Naive thymus-derived CD8-positive, alpha-beta T cell (primary cell): ENCODE data around the gene TP53TG5. TPM values are rescaled to one million over a fixed set of nuclear protein-coding genes. Genes with fewer than 3 reads are reported as not detected.

Experiments used
- ATAC-seq, 2 donors: fragments of 150-1000 bp; cut with Tn5 transposase in 1 of 2; sonication (Bioruptor Pico), chemical (Tn5 transposase) in 1 of 2; 1 replicate in 1 of 2; 2 replicates in 1 of 2; pipeline ENCODE4 v1.10.0; 2021; ENCODE audit warnings: mild to moderate bottlenecking in 2 of 2, moderate library complexity in 2 of 2
- POLR2A ChIA-PET: fragments of 350-600 bp; sonication (Branson Sonifier 250); formaldehyde crosslinking; loops from one replicate; lab custom pipeline; 2021; ENCODE audit warnings: antibody characterized with exemption; lab: Charles Lee
- DNase-seq, 10 donors: peaks; one replicate each; pipeline versions ENCODE4 v3.0.0 to v3.0.0-alpha.2; 2020 to 2022
- H3K27ac Mint-ChIP-seq, 10 donors: one replicate each; pipeline ENCODE4 v1.8.0; 2020 to 2022; ENCODE audit warnings: mild to moderate bottlenecking in 10 of 10, mixed read lengths in 10 of 10, moderate library complexity in 4 of 10, inconsistent platforms in 1 of 10
- H3K27me3 Mint-ChIP-seq, 5 donors: one replicate each; pipeline ENCODE4 v1.8.0; 2021 to 2022; ENCODE audit warnings: mixed read lengths in 5 of 5
- H3K36me3 Mint-ChIP-seq, 3 donors: one replicate each; pipeline ENCODE4 v1.8.0; 2020 to 2022; ENCODE audit warnings: mixed read lengths in 3 of 3, mild to moderate bottlenecking in 2 of 3, inconsistent platforms in 1 of 3
- H3K4me1 Mint-ChIP-seq, 4 donors: one replicate each; pipeline ENCODE4 v1.8.0; 2021 to 2022; ENCODE audit warnings: mixed read lengths in 4 of 4
- H3K4me3 Mint-ChIP-seq, 10 donors: one replicate each; pipeline ENCODE4 v1.8.0; 2020 to 2022; ENCODE audit warnings: mild to moderate bottlenecking in 10 of 10, mixed read lengths in 10 of 10, moderate library complexity in 6 of 10, inconsistent platforms in 1 of 10
- H3K9me3 Mint-ChIP-seq, 9 donors: one replicate each; pipeline ENCODE4 v1.8.0; 2020 to 2022; ENCODE audit warnings: mixed read lengths in 9 of 9, mild to moderate bottlenecking in 3 of 9, inconsistent platforms in 1 of 9, moderate library complexity in 1 of 9
- polyA plus RNA-seq, 3 donors: library from polyadenylated mRNA; unstranded; fragments of 300-500 nt; fragmentation: Illumina TruSeq; gene quantifications; one replicate each; pipeline ENCODE4 v1.2.3, GENCODE V29; 2021
- total RNA-seq, 8 experiments: library from RNA in 2 of 8; stranded (reverse) in 2 of 8; gene quantifications; one replicate each; pipeline ENCODE4 v1.2.3 and lab custom pipeline; 2021 to 2026

Gene TP53TG5
- total and polyA plus RNA-seq, 5 experiments from 2014 or later, result 0.42 to 0.55 (median 0.47) TPM; not detected in 2

- Mint-ChIP-seq H3K36me3 (peaks cover 0 to 16% (median 4%) of the 10 kb centered on the region in 3 donors), H3K27me3 (no peaks in the 10 kb centered on the region), H3K4me1 (peaks cover 10 to 46% (median 39%) of the 10 kb centered on the region in 4 donors), H3K27ac (peak overlapping the region; percentile 79 to 98 (median 96)), H3K9me3 (no peaks in the 10 kb centered on the region), H3K4me3 (peak overlapping the region; percentile 86 to 96 (median 90))
- ATAC-seq, result peak; percentile 89 to 90
- POLR2A ChIA-PET, result interaction anchor here (0.7 to 5.5 kb wide), 9 partner anchors 10 to 598 kb away, joined by 3 to 95 read pairs (median 11); partner anchors contain the start of genes PIGT, SYS1 and ZNF335
- DNase-seq, result peak; percentile 83 to 94 (median 88)
Measured at GRCh38 chr20:45373353-45374100, 4.6 kb downstream of the TP53TG5 start.

DNA sequence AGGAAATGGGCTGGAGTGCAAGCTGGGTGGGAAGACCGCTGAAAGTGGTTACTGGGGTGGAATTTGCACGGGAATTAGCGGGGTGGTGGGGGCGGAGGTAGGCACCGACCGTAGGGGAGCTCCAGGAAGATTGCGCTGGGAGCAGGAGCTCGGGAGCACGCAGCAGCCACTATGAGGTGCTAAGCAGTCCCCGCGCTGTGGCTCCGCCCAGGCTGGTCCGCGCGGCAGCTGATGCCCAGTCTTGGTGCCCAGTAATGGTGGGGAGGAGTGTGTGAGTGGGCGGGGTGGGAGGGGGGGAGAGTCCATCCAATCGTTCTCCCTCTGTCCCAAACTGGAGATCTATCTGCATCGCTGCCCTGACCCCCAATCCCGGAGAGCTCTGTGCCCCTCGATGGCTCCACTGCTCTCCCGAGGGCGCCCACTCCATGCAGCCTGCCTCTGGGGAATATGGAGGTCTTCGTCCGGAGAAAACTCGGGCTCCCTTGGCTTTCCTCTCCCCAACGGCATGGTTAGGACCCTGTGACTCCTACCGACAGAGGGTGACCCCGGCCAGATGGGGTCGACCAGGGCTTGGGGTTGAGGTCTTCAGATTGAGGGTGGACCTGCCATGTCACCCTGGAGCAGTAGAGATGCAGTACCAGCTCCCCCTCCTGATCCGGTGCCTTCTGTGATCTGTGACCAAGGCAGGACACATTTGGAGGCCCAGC is 5.3 kb downstream of the TP53TG5 start:
- Mint-ChIP-seq H3K36me3 (peaks cover 0 to 24% (median 7%) of the 10 kb centered on the region in 3 donors), H3K4me3 (peak overlapping the region; percentile 86 to 96 (median 90)), H3K27me3 (no peaks in the 10 kb centered on the region), H3K4me1 (peaks cover 17 to 54% (median 47%) of the 10 kb centered on the region in 4 donors), H3K9me3 (no peaks in the 10 kb centered on the region), H3K27ac (peak overlapping the region; percentile 79 to 98 (median 96))
- ATAC-seq (no peak), DNase-seq (peak in 1 of 10 donors; percentile 4)
- POLR2A ChIA-PET, result interaction anchor here (0.7 to 5.5 kb wide), 7 partner anchors 9 to 599 kb away, joined by 5 to 95 read pairs (median 28); partner anchors contain the start of genes PIGT, SYS1 and ZNF335

- peak overlapping the region in 9 of 10 donors; percentile 20 to 85 (median 65) for H3K27ac Mint-ChIP-seq
- peaks cover 18 to 59% (median 52%) of the 10 kb centered on the region in 4 donors for H3K4me1 Mint-ChIP-seq
- ATAC-seq (no peak), DNase-seq (no peak)
- peak overlapping the region; percentile 40 to 86 (median 68) for H3K4me3 Mint-ChIP-seq
- H3K9me3 Mint-ChIP-seq, result no peaks in the 10 kb centered on the region
- POLR2A ChIA-PET, result interaction anchor here (3.3 to 5.5 kb wide), 4 partner anchors 9 to 65 kb away, joined by 28 to 95 read pairs (median 40); partner anchors contain the start of genes PIGT and SYS1
- no peaks in the 10 kb centered on the region for H3K27me3 Mint-ChIP-seq
- peaks cover 0 to 29% (median 7%) of the 10 kb centered on the region in 3 donors for H3K36me3 Mint-ChIP-seq
Measured at GRCh38 chr20:45372241-45372640, 5.9 kb downstream of the TP53TG5 start.

DNA sequence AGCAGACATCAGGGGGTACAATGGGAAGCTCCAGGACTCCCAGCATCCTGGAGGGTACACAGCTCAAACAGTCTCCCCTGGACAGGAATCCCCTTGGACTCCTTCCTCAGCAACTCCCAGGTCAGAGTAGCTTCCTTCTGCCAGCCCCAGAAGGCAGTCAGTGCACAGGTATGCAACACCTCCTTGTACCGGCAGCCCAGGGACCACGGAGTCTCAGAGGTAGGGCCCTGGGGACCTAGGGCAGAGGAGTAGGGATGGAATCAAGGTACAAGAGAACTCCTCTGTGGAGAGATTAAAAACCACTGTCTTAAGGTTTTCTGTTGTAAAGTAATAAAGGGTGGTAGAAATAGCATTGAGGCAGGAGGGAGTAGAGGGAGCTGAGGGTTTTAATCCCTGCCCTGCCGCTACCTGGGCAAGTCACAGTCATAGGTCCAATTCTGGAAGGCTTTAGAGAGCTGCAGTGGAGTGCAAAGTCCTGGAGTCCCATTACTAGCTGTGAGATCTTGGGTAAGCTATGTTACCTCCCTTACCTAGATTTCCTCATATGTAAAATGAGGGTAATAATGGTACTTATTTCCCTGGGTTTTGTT is 7.5 kb downstream of the TP53TG5 start:
- H3K9me3 Mint-ChIP-seq, result no peaks in the 10 kb centered on the region
- peaks cover 22 to 71% (median 64%) of the 10 kb centered on the region in 4 donors for H3K4me1 Mint-ChIP-seq
- POLR2A ChIA-PET, result interaction anchor here (1.7 to 5.5 kb wide), 3 partner anchors 7 to 65 kb away, joined by 7 to 95 read pairs (median 16); partner anchors contain the start of genes PIGT and SYS1
- no peak for DNase-seq
- ATAC-seq, result no peak
- H3K36me3 Mint-ChIP-seq, result peaks cover 0 to 39% (median 6%) of the 10 kb centered on the region in 3 donors
- H3K27ac Mint-ChIP-seq, result peak overlapping the region in 9 of 10 donors; percentile 16 to 68 (median 43)
- peak overlapping the region in 5 of 10 donors; percentile 10 to 43 (median 34) for H3K4me3 Mint-ChIP-seq
- H3K27me3 Mint-ChIP-seq, result no peaks in the 10 kb centered on the region

DNA sequence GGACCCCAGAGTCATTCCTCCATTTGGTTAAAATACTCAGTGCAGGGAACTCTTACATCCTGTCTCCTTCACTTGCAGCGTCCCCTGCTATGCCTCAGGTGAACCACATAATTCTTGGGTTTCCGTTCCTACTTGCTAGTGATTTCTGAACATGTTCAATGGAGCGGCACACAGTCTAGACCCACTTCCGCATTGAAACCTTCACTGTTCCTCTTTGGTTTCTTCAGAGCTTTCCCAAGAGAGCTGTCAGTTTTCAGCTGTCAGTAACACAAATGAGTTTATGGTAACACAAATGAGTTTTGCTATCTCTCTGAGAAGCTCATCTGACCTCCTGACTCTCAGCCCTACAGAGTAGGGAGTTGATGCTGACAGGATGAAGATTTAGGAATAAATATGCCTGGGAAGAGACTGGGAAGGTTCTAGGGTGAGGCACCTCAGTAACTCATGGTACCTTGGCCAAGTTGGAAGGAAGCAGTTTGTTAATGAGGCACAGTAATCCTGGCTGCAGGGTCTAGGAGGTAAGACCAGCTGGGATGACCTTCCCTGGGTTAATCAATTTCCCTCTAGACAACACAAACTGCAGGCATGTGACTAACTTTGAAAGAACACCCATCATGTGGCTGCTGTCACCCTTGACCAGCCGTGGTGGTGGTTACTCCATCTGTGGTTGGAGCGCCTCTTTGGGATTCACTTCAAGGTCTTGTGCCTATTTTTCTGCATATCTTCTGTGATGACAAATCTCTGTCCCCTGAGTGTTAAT is 9.7 kb downstream of the TP53TG5 start:
- DNase-seq, result peak in 7 of 10 donors; percentile 19 to 57 (median 38)
- POLR2A ChIA-PET, result interaction anchor here (0.8 to 3.3 kb wide), 3 partner anchors 39 to 68 kb away, joined by 3 to 16 read pairs (median 7); partner anchors contain the start of gene PIGT
- peaks cover 30 to 80% (median 75%) of the 10 kb centered on the region in 4 donors for H3K4me1 Mint-ChIP-seq
- peak overlapping the region in 9 of 10 donors; percentile 75 to 91 (median 83) for H3K27ac Mint-ChIP-seq
- peaks cover 0 to 44% (median 3%) of the 10 kb centered on the region in 3 donors for H3K36me3 Mint-ChIP-seq
- peak overlapping the region; percentile 28 to 80 (median 70) for H3K4me3 Mint-ChIP-seq
- H3K9me3 Mint-ChIP-seq, result no peaks in the 10 kb centered on the region
- ATAC-seq, result peak; percentile 49 to 60
- H3K27me3 Mint-ChIP-seq, result no peaks in the 10 kb centered on the region

DNA sequence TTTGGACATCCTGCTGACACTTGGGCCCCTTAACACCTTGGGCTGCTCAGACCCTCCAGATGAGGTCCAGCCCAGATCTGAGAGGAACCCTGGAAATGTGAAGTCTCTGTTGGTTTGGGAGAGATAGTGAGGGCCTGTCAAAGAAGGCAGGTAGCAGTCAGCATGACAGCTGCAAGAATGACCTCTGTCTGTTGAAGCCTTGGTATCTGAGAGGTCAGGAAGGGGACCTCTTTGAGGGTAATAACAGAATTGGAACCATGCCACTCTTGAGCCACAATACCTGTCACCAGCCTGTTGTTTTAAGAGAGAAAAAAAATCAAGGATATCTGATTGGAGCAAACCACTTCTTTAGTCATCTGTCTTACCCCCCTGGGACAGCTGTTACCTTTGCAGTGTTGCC is 11.0 kb downstream of the TP53TG5 start:
- DNase-seq (no peak), ATAC-seq (no peak)
- Mint-ChIP-seq H3K27me3 (no peaks in the 10 kb centered on the region), H3K36me3 (peaks cover 0 to 44% (median 3%) of the 10 kb centered on the region in 3 donors), H3K27ac (peak overlapping the region in 8 of 10 donors; percentile 74 to 91 (median 82)), H3K4me1 (peaks cover 33 to 79% (median 71%) of the 10 kb centered on the region in 4 donors), H3K9me3 (no peaks in the 10 kb centered on the region), H3K4me3 (peak overlapping the region in 3 of 10 donors; percentile 18 to 22 (median 20))
- POLR2A ChIA-PET, result interaction anchor here (2.0 kb wide), 1 partner anchor 49 kb away, joined by 7 read pairs; the partner anchor contains the start of gene PIGT

GRCh38 chr20:45366631-45367030 is 11.5 kb downstream of the TP53TG5 start:
- H3K27me3 Mint-ChIP-seq, result no peaks in the 10 kb centered on the region
- peaks cover 33 to 79% (median 66%) of the 10 kb centered on the region in 4 donors for H3K4me1 Mint-ChIP-seq
- no peaks in the 10 kb centered on the region for H3K9me3 Mint-ChIP-seq
- no peak for ATAC-seq
- no peak for DNase-seq
- H3K27ac Mint-ChIP-seq, result peak overlapping the region in 8 of 10 donors; percentile 18 to 91 (median 76)
- POLR2A ChIA-PET, result interaction anchor here (0.7 to 2.0 kb wide), 2 partner anchors 49 to 70 kb away, joined by 3 to 7 read pairs; partner anchors contain the start of gene PIGT
- peaks cover 0 to 44% (median 3%) of the 10 kb centered on the region in 3 donors for H3K36me3 Mint-ChIP-seq
- peak overlapping the region in 2 of 10 donors; percentile 20 to 58 for H3K4me3 Mint-ChIP-seq

DNA sequence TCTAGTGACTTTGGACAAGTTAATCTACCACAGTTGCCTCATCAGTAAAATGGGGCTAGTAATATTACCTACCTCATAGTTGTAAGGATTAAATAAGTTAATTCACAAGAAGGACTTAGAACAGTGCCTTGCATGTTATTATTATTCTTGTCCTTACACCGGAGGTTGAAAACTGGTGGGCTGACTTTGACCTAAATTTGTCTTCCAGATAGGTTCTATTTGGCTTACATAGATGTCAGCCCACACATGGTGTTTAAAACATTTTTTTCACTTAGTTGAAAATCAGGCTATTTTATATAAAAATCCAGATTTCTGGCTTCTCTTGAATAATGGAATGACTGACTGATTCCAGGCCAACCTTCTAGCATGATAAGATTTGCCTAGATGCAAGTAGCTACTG is 11.9 kb downstream of the TP53TG5 start:
- DNase-seq (no peak), ATAC-seq (no peak)
- Mint-ChIP-seq H3K9me3 (no peaks in the 10 kb centered on the region), H3K4me3 (peak overlapping the region in 1 of 10 donors; percentile 58), H3K36me3 (peaks cover 0 to 44% (median 3%) of the 10 kb centered on the region in 3 donors), H3K27ac (peak overlapping the region in 5 of 10 donors; percentile 18 to 81 (median 61)), H3K27me3 (no peaks in the 10 kb centered on the region), H3K4me1 (peaks cover 33 to 75% (median 62%) of the 10 kb centered on the region in 4 donors)
- POLR2A ChIA-PET, result interaction anchor here (0.7 to 2.0 kb wide), 3 partner anchors 50 to 71 kb away, joined by 3 to 7 read pairs (median 6); partner anchors contain the start of gene PIGT

- Mint-ChIP-seq H3K27ac (peak overlapping the region in 6 of 10 donors; percentile 29 to 73 (median 50)), H3K4me3 (peak overlapping the region in 7 of 10 donors; percentile 12 to 65 (median 59)), H3K27me3 (no peaks in the 10 kb centered on the region), H3K36me3 (peaks cover 0 to 44% (median 3%) of the 10 kb centered on the region in 3 donors), H3K9me3 (no peaks in the 10 kb centered on the region), H3K4me1 (peaks cover 30 to 69% (median 60%) of the 10 kb centered on the region in 4 donors)
- POLR2A ChIA-PET, result interaction anchor here (1.1 to 1.3 kb wide), 2 partner anchors 51 to 425 kb away, joined by 3 to 6 read pairs; partner anchors contain the start of gene PIGT
- DNase-seq, result no peak
- ATAC-seq, result no peak
Measured at GRCh38 chr20:45365444-45365970, 12.6 kb downstream of the TP53TG5 start.

DNA sequence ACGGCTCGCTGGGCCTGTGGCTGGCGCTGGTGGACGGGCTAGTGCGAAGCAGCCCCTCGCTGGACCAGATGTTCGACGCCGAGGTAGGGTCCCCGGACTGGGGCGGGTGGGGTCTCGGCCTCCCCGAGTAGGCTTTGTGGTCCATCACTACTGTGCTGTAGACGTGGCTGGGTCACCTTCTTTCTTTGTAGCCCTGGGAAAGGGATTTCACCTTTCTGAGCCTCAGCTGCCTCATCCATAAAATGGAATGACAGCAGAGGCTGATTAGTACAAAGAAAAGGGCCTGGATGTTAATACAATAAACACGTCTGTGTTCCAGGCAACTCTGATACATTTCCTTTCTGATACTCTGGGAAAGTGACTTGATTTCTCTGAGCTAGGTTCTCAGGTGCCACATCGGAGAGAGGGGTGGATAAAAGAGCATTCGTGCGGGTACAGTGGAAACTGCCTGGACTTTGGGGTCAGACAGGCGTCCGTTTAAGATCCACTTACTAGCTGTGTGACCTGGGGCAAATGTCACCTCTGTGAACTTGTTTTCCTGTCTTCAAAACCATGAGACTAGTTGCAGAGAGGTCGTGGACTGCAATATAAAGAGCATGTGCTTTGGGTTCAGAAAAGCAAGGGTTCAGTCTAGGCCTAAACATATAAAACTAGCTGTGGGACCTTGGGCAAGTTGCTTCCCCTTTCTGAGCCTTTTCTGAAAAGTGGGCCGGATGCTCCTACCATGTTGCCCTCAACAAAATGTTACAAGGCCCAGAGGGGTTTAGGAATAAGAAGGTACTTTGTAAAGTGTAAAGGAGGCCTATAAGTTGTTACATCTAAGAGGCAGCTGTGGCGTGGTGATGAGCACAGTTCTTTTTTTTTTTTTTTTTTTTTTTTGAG is 14.3 kb downstream of the TP53TG5 start:
- peak in 1 of 10 donors; percentile 5 for DNase-seq
- Mint-ChIP-seq H3K4me3 (peak overlapping the region; percentile 90 to 100 (median 98)), H3K27ac (peak overlapping the region; percentile 99 to 100 (median 100)), H3K27me3 (no peaks in the 10 kb centered on the region), H3K36me3 (peaks cover 0 to 38% (median 3%) of the 10 kb centered on the region in 3 donors), H3K4me1 (peaks cover 29 to 63% (median 55%) of the 10 kb centered on the region in 4 donors), H3K9me3 (no peaks in the 10 kb centered on the region)
- POLR2A ChIA-PET, result interaction anchor here (0.5 to 2.9 kb wide), 16 partner anchors 10 to 1906 kb away, joined by 3 to 95 read pairs (median 4); partner anchors contain the start of genes CTSA, DBNDD2, NEURL2 and PIGT
- no peak for ATAC-seq
